ENCODE measurements around the gene BCL2.

The BCL2 gene

GRCh38 chr18:63158012-63158631 is 161.4 kb downstream of the BCL2 start:
- no peaks in the 10 kb centered on the region for H3K36me3 ChIP-seq (ENCODE audit: insufficient read depth, low read length)
- H3K9ac ChIP-seq (ENCODE audit: insufficient read length) = no peak overlapping the region
- TF ChIP-seq EZH2 (IDR thresholded peaks at IDR 0.05) (no peak), FOXP2 (optimal IDR thresholded peaks at IDR 0.05; ENCODE audit: control extremely low read depth, extremely low read length, insufficient read depth) (no peak), POLR2AphosphoS5 (IDR thresholded peaks at IDR 0.05; ENCODE audit: borderline replicate concordance, low read depth, low read length) (no peak)
- DNase-seq (ENCODE audit: low read depth, low spot score) = no peak
- no peaks in the 10 kb centered on the region for H3K9me3 ChIP-seq (ENCODE audit: low read depth, low read length)
- H3K27ac ChIP-seq = no peak overlapping the region
- H3K4me3 ChIP-seq = no peak overlapping the region

GRCh38 chr18:63157293-63158011 is 162.1 kb downstream of the BCL2 start:
- Histone ChIP-seq H3K9me3 (ENCODE audit: low read depth, low read length) (no peaks in the 10 kb centered on the region), H3K9ac (ENCODE audit: insufficient read length) (no peak overlapping the region), H3K36me3 (ENCODE audit: insufficient read depth, low read length) (no peaks in the 10 kb centered on the region), H3K4me3 (no peak overlapping the region), H3K27ac (no peak overlapping the region)
- no peak for TF ChIP-seq POLR2AphosphoS5 (IDR thresholded peaks at IDR 0.05; ENCODE audit: borderline replicate concordance, low read depth, low read length)
- TF ChIP-seq EZH2 (IDR thresholded peaks at IDR 0.05) = no peak
- no peak for TF ChIP-seq FOXP2 (optimal IDR thresholded peaks at IDR 0.05; ENCODE audit: control extremely low read depth, extremely low read length, insufficient read depth)
- no peak for DNase-seq (ENCODE audit: low read depth, low spot score)

GRCh38 chr18:63155910-63156773 is 163.4 kb downstream of the BCL2 start:
- no peak overlapping the region for H3K27ac ChIP-seq
- no peak overlapping the region for H3K4me3 ChIP-seq
- no peaks in the 10 kb centered on the region for H3K36me3 ChIP-seq (ENCODE audit: insufficient read depth, low read length)
- DNase-seq (ENCODE audit: low read depth, low spot score) = no peak
- TF ChIP-seq FOXP2 (optimal IDR thresholded peaks at IDR 0.05; ENCODE audit: control extremely low read depth, extremely low read length, insufficient read depth) = no peak
- TF ChIP-seq POLR2AphosphoS5 (IDR thresholded peaks at IDR 0.05; ENCODE audit: borderline replicate concordance, low read depth, low read length) = no peak
- TF ChIP-seq EZH2 (IDR thresholded peaks at IDR 0.05) = no peak
- no peak overlapping the region for H3K9ac ChIP-seq (ENCODE audit: insufficient read length)
- no peaks in the 10 kb centered on the region for H3K9me3 ChIP-seq (ENCODE audit: low read depth, low read length)

GRCh38 chr18:63155169-63155852 is 164.3 kb downstream of the BCL2 start:
- DNase-seq (ENCODE audit: low read depth, low spot score) = no peak
- no peak for TF ChIP-seq FOXP2 (optimal IDR thresholded peaks at IDR 0.05; ENCODE audit: control extremely low read depth, extremely low read length, insufficient read depth)
- TF ChIP-seq EZH2 (IDR thresholded peaks at IDR 0.05) = no peak
- TF ChIP-seq POLR2AphosphoS5 (IDR thresholded peaks at IDR 0.05; ENCODE audit: borderline replicate concordance, low read depth, low read length) = no peak
- no peak overlapping the region for H3K27ac ChIP-seq
- H3K36me3 ChIP-seq (ENCODE audit: insufficient read depth, low read length) = no peaks in the 10 kb centered on the region
- H3K4me3 ChIP-seq = no peak overlapping the region
- H3K9ac ChIP-seq (ENCODE audit: insufficient read length) = no peak overlapping the region
- H3K9me3 ChIP-seq (ENCODE audit: low read depth, low read length) = no peaks in the 10 kb centered on the region

- H3K9me3 ChIP-seq (ENCODE audit: low read depth, low read length) = no peaks in the 10 kb centered on the region
- TF ChIP-seq FOXP2 (optimal IDR thresholded peaks at IDR 0.05; ENCODE audit: control extremely low read depth, extremely low read length, insufficient read depth) = no peak
- TF ChIP-seq EZH2 (IDR thresholded peaks at IDR 0.05) = no peak
- no peak for TF ChIP-seq POLR2AphosphoS5 (IDR thresholded peaks at IDR 0.05; ENCODE audit: borderline replicate concordance, low read depth, low read length)
- no peak overlapping the region for H3K27ac ChIP-seq
- H3K9ac ChIP-seq (ENCODE audit: insufficient read length) = no peak overlapping the region
- no peaks in the 10 kb centered on the region for H3K36me3 ChIP-seq (ENCODE audit: insufficient read depth, low read length)
- no peak for DNase-seq (ENCODE audit: low read depth, low spot score)
- H3K4me3 ChIP-seq = no peak overlapping the region
Observed at GRCh38 chr18:63154350-63155152, 165.0 kb downstream of the BCL2 start.

GRCh38 chr18:63152791-63153190 is 166.8 kb downstream of the BCL2 start:
- no peaks in the 10 kb centered on the region for H3K9me3 ChIP-seq (ENCODE audit: low read depth, low read length)
- H3K4me3 ChIP-seq = no peak overlapping the region
- TF ChIP-seq FOXP2 (optimal IDR thresholded peaks at IDR 0.05; ENCODE audit: control extremely low read depth, extremely low read length, insufficient read depth) (no peak), EZH2 (IDR thresholded peaks at IDR 0.05) (no peak), POLR2AphosphoS5 (IDR thresholded peaks at IDR 0.05; ENCODE audit: borderline replicate concordance, low read depth, low read length) (no peak)
- no peak overlapping the region for H3K27ac ChIP-seq
- H3K9ac ChIP-seq (ENCODE audit: insufficient read length) = no peak overlapping the region
- H3K36me3 ChIP-seq (ENCODE audit: insufficient read depth, low read length) = no peaks in the 10 kb centered on the region
- DNase-seq (ENCODE audit: low read depth, low spot score) = no peak

- H3K9me3 ChIP-seq (ENCODE audit: low read depth, low read length) = no peaks in the 10 kb centered on the region
- DNase-seq (ENCODE audit: low read depth, low spot score) = no peak
- no peak overlapping the region for H3K4me3 ChIP-seq
- no peaks in the 10 kb centered on the region for H3K36me3 ChIP-seq (ENCODE audit: insufficient read depth, low read length)
- H3K9ac ChIP-seq (ENCODE audit: insufficient read length) = no peak overlapping the region
- H3K27ac ChIP-seq = no peak overlapping the region
- TF ChIP-seq POLR2AphosphoS5 (IDR thresholded peaks at IDR 0.05; ENCODE audit: borderline replicate concordance, low read depth, low read length) (no peak), FOXP2 (optimal IDR thresholded peaks at IDR 0.05; ENCODE audit: control extremely low read depth, extremely low read length, insufficient read depth) (no peak), EZH2 (IDR thresholded peaks at IDR 0.05) (no peak)
Observed at GRCh38 chr18:63152096-63152495, 167.5 kb downstream of the BCL2 start.

All from SK-N-MC (cell line).